ENCODE results near the gene ZNF219. TPM values are rescaled to one million over a fixed set of nuclear protein-coding genes. Genes with fewer than 3 reads are reported as not detected.

Gene ZNF219
- total RNA-seq, 1 donor from 2014 or later = 31.9 TPM

- no peak overlapping the region for H3K4me3 ChIP-seq (ENCODE audit: insufficient read depth, low read depth, low read length)
- H3K36me3 ChIP-seq (ENCODE audit: insufficient read depth, low read length) = peaks cover 53% of the 10 kb centered on the region
- H3K4me1 ChIP-seq (ENCODE audit: insufficient read depth, low read length) = peaks cover 21% of the 10 kb centered on the region
- H2AFZ ChIP-seq (ENCODE audit: low read depth, low read length) = no peak overlapping the region
- Mint-ChIP-seq H3K4me3 (ENCODE audit: unreplicated experiment) (no peak overlapping the region), H3K4me1 (ENCODE audit: low read depth, unreplicated experiment) (peaks cover 17% of the 10 kb centered on the region), H3K27me3 (ENCODE audit: low read depth, unreplicated experiment) (no peaks in the 10 kb centered on the region), H3K27ac (ENCODE audit: unreplicated experiment) (no peak overlapping the region), H3K9me3 (ENCODE audit: unreplicated experiment) (no peaks in the 10 kb centered on the region), H3K36me3 (ENCODE audit: low read depth, unreplicated experiment) (peaks cover 22% of the 10 kb centered on the region)
- no peaks in the 10 kb centered on the region for H3K9me3 ChIP-seq (ENCODE audit: insufficient read depth, low read depth, low read length)
- FAIRE-seq = no peak
- H4K20me1 ChIP-seq (ENCODE audit: insufficient read depth, low read length) = peaks cover 68% of the 10 kb centered on the region
- no peak overlapping the region for H3K9ac ChIP-seq (ENCODE audit: low read length)
- no peak for TF ChIP-seq CTCF (IDR thresholded peaks at IDR 0.05; ENCODE audit: insufficient read depth, low read depth, low read length)
- peaks cover 49% of the 10 kb centered on the region for H3K79me2 ChIP-seq (ENCODE audit: insufficient read depth, low read length)
- H3K4me2 ChIP-seq (ENCODE audit: low read length) = no peak overlapping the region
- H3K27me3 ChIP-seq (ENCODE audit: insufficient read depth, low read length) = no peaks in the 10 kb centered on the region
- no peak overlapping the region for H3K27ac ChIP-seq (ENCODE audit: low read depth, low read length)
- no peak for DNase-seq (ENCODE audit: low read depth)
Measured at GRCh38 chr14:21074398-21075272, 23.8 kb downstream of the ZNF219 start.

- peaks cover 46% of the 10 kb centered on the region for H3K36me3 ChIP-seq (ENCODE audit: insufficient read depth, low read length)
- no peak overlapping the region for H3K4me3 Mint-ChIP-seq (ENCODE audit: unreplicated experiment)
Measured at GRCh38 chr14:21073921-21074320, 24.5 kb downstream of the ZNF219 start.

More at GRCh38 chr14:21073921-21074320, 24.5 kb downstream of the ZNF219 start:
- Mint-ChIP-seq H3K27ac (ENCODE audit: unreplicated experiment) (no peak overlapping the region), H3K27me3 (ENCODE audit: low read depth, unreplicated experiment) (no peaks in the 10 kb centered on the region), H3K36me3 (ENCODE audit: low read depth, unreplicated experiment) (peaks cover 21% of the 10 kb centered on the region), H3K9me3 (ENCODE audit: unreplicated experiment) (no peaks in the 10 kb centered on the region), H3K4me1 (ENCODE audit: low read depth, unreplicated experiment) (peaks cover 17% of the 10 kb centered on the region)
- H3K27ac ChIP-seq (ENCODE audit: low read depth, low read length) = no peak overlapping the region
- H4K20me1 ChIP-seq (ENCODE audit: insufficient read depth, low read length) = peaks cover 67% of the 10 kb centered on the region
- H3K4me3 ChIP-seq (ENCODE audit: insufficient read depth, low read depth, low read length) = no peak overlapping the region
- FAIRE-seq (no peak), DNase-seq (ENCODE audit: low read depth) (no peak)
- peaks cover 28% of the 10 kb centered on the region for H3K4me1 ChIP-seq (ENCODE audit: insufficient read depth, low read length)
- H3K9ac ChIP-seq (ENCODE audit: low read length) = no peak overlapping the region
- no peaks in the 10 kb centered on the region for H3K27me3 ChIP-seq (ENCODE audit: insufficient read depth, low read length)
- no peaks in the 10 kb centered on the region for H3K9me3 ChIP-seq (ENCODE audit: insufficient read depth, low read depth, low read length)
- H3K79me2 ChIP-seq (ENCODE audit: insufficient read depth, low read length) = peaks cover 49% of the 10 kb centered on the region
- H3K4me2 ChIP-seq (ENCODE audit: low read length) = no peak overlapping the region
- TF ChIP-seq CTCF (IDR thresholded peaks at IDR 0.05; ENCODE audit: insufficient read depth, low read depth, low read length) (no peak), EZH2 (IDR thresholded peaks at IDR 0.05; ENCODE audit: insufficient read depth, low read length) (no peak)
- H2AFZ ChIP-seq (ENCODE audit: low read depth, low read length) = no peak overlapping the region
